Right atrium auricular region (tissue), 2 donors: Measurements from ENCODE around the gene PRODH2. TPM values are rescaled to one million over a fixed set of nuclear protein-coding genes. Genes with fewer than 3 reads are reported as not detected.

Source experiments
- DNase-seq: peaks from one replicate; pipeline ENCODE4 v3.0.0-alpha.2; 2019; ENCODE audit warnings: low spot score
- H3K27ac ChIP-seq, 2 donors: fragments of 200-600 bp; sonication (generic); 1 replicate in 1 of 2; 2 replicates in 1 of 2; pipeline ENCODE4 v1.5.1; 2016 to 2019
- H3K27me3 ChIP-seq, 2 donors: fragments of 200-600 bp; sonication (generic); one replicate each; pipeline versions ENCODE4 v1.5.1 to v1.6.0; 2017 to 2019
- H3K36me3 ChIP-seq: fragments of 200-600 bp; sonication (generic); one replicate; pipeline ENCODE4 v1.5.1; 2016
- H3K4me1 ChIP-seq, 2 donors: fragments of 200-600 bp; sonication (generic); one replicate each; pipeline versions ENCODE4 v1.5.1 to v1.6.0; 2017 to 2019
- H3K4me3 ChIP-seq, 2 donors: fragments of 200-600 bp; sonication (generic); 1 replicate in 1 of 2; 2 replicates in 1 of 2; pipeline ENCODE4 v1.5.1; 2017 to 2019; ENCODE audit warnings: mild to moderate bottlenecking in 1 of 2, moderate library complexity in 1 of 2
- H3K9me3 ChIP-seq, 2 donors: fragments of 200-600 bp; sonication (generic); one replicate each; pipeline ENCODE4 v1.5.1; 2019
- CTCF ChIP-seq, 2 donors: fragments of 200-600 bp; sonication (generic); IDR thresholded peaks; one replicate each; pipeline ENCODE4 v1.5.1; 2019; ENCODE audit warnings: antibody characterized with exemption in 2 of 2
- total RNA-seq, 2 donors: library from RNA; depleted of rRNA; stranded (reverse); fragments of >200 nt; gene quantifications; one replicate each; pipeline ENCODE4 v1.1.0, GENCODE V29; 2016

Gene PRODH2
- total RNA-seq, 2 donors from 2014 or later, result not detected

GRCh38 chr19:35818445-35818844 is 5.8 kb upstream of the PRODH2 start:
- no peaks in the 10 kb centered on the region for H3K36me3 ChIP-seq
- H3K9me3 ChIP-seq, result no peaks in the 10 kb centered on the region
- TF ChIP-seq CTCF (IDR thresholded peaks at IDR 0.05), result no peak
- no peak overlapping the region for H3K4me3 ChIP-seq
- H3K27me3 ChIP-seq, result no peaks in the 10 kb centered on the region
- no peak overlapping the region for H3K27ac ChIP-seq
- H3K4me1 ChIP-seq, result no peaks in the 10 kb centered on the region
- DNase-seq, result no peak

GRCh38 chr19:35816846-35817245 is 4.2 kb upstream of the PRODH2 start:
- DNase-seq, result no peak
- no peak for TF ChIP-seq CTCF (IDR thresholded peaks at IDR 0.05)
- no peaks in the 10 kb centered on the region for H3K4me1 ChIP-seq
- H3K27ac ChIP-seq, result no peak overlapping the region
- H3K4me3 ChIP-seq, result no peak overlapping the region
- H3K27me3 ChIP-seq, result no peaks in the 10 kb centered on the region
- no peaks in the 10 kb centered on the region for H3K9me3 ChIP-seq
- H3K36me3 ChIP-seq, result no peaks in the 10 kb centered on the region

- Histone ChIP-seq H3K4me1 (no peaks in the 10 kb centered on the region), H3K27me3 (no peaks in the 10 kb centered on the region), H3K36me3 (no peaks in the 10 kb centered on the region), H3K9me3 (no peaks in the 10 kb centered on the region), H3K4me3 (no peak overlapping the region), H3K27ac (no peak overlapping the region)
- no peak for TF ChIP-seq CTCF (IDR thresholded peaks at IDR 0.05)
- no peak for DNase-seq
These were observed 3.6 kb upstream of the PRODH2 start for GRCh38 chr19:35816262-35816661.

- no peak overlapping the region for H3K27ac ChIP-seq
- H3K4me3 ChIP-seq, result no peak overlapping the region
- no peaks in the 10 kb centered on the region for H3K9me3 ChIP-seq
- no peak for TF ChIP-seq CTCF (IDR thresholded peaks at IDR 0.05)
- DNase-seq, result no peak
- no peaks in the 10 kb centered on the region for H3K4me1 ChIP-seq
- no peaks in the 10 kb centered on the region for H3K36me3 ChIP-seq
- H3K27me3 ChIP-seq, result no peaks in the 10 kb centered on the region
These were observed 622 bp upstream of the PRODH2 start for GRCh38 chr19:35813043-35813890.

- TF ChIP-seq CTCF (IDR thresholded peaks at IDR 0.05), result no peak
- no peak overlapping the region for H3K4me3 ChIP-seq
- H3K27me3 ChIP-seq, result no peaks in the 10 kb centered on the region
These were observed 1.1 kb downstream of the PRODH2 start for GRCh38 chr19:35811317-35812219.

More at GRCh38 chr19:35811317-35812219, 1.1 kb downstream of the PRODH2 start:
- H3K9me3 ChIP-seq, result no peaks in the 10 kb centered on the region
- no peaks in the 10 kb centered on the region for H3K4me1 ChIP-seq
- H3K36me3 ChIP-seq, result no peaks in the 10 kb centered on the region
- H3K27ac ChIP-seq, result no peak overlapping the region
- DNase-seq, result no peak
